DOHH2 (cell line): ENCODE data around the gene PIM3.

Experiments used
- H3F3A ChIP-seq: fragments of 200-600 bp; sonication (generic), shearing (Covaris generic); 2 replicates; pipeline ENCODE4 v1.6.0; 2016; ENCODE audit warnings: antibody characterized with exemption, mild to moderate bottlenecking; ENCODE audit not compliant: control insufficient read depth, insufficient read depth
- H3K27ac ChIP-seq: fragments of 200-600 bp; sonication (generic); 2 replicates; pipeline ENCODE4 v1.5.1; 2014; ENCODE audit warnings: low read depth, mild to moderate bottlenecking, low read length, moderate library complexity
- H3K27me3 ChIP-seq: fragments of 200-600 bp; sonication (generic); 2 replicates; pipeline ENCODE4 v1.6.1; 2014; ENCODE audit warnings: mild to moderate bottlenecking, low read length, mixed read lengths; ENCODE audit not compliant: control insufficient read depth
- H3K36me3 ChIP-seq: fragments of 200-600 bp; sonication (generic); 2 replicates; pipeline ENCODE4 v1.6.1; 2014; ENCODE audit warnings: mild to moderate bottlenecking, low read length, moderate library complexity, mixed read lengths; ENCODE audit not compliant: control insufficient read depth
- H3K4me1 ChIP-seq: fragments of 200-600 bp; sonication (generic); 2 replicates; pipeline ENCODE4 v1.6.1; 2014; ENCODE audit warnings: mild to moderate bottlenecking, low read length, mixed read lengths; ENCODE audit not compliant: control insufficient read depth
- H3K4me2 ChIP-seq: fragments of 200-600 bp; sonication (generic); 2 replicates; pipeline ENCODE4 v1.6.0; 2014; ENCODE audit warnings: mild to moderate bottlenecking, low read length, moderate library complexity
- H3K4me3 ChIP-seq: fragments of 200-600 bp; sonication (generic); 2 replicates; pipeline ENCODE4 v1.5.1; 2014; ENCODE audit warnings: mild to moderate bottlenecking, low read length, mixed read lengths
- H3K79me2 ChIP-seq: fragments of 200-600 bp; sonication (generic); 2 replicates; pipeline ENCODE4 v1.6.1; 2014; ENCODE audit warnings: mild to moderate bottlenecking, low read length, mixed read lengths; ENCODE audit not compliant: control insufficient read depth
- H3K9me2 ChIP-seq: fragments of 200-600 bp; sonication (generic); replicated peaks from 2 replicates; pipeline ENCODE4 v1.6.1; 2014; ENCODE audit warnings: mild to moderate bottlenecking, low read length, mixed read lengths; ENCODE audit not compliant: control insufficient read depth
- H3K9me3 ChIP-seq: fragments of 200-600 bp; sonication (generic); 2 replicates; pipeline ENCODE4 v1.6.1; 2014; ENCODE audit warnings: antibody characterized with exemption, low read length, mixed read lengths; ENCODE audit not compliant: control insufficient read depth, insufficient read depth
- H4K20me1 ChIP-seq: fragments of 200-600 bp; sonication (generic); 2 replicates; pipeline ENCODE4 v1.6.0; 2014; ENCODE audit warnings: low read depth, mild to moderate bottlenecking, antibody characterized with exemption, low read length, moderate library complexity; ENCODE audit not compliant: control insufficient read depth, insufficient read depth
- EZH2phosphoT487 ChIP-seq: fragments of 200-600 bp; sonication (generic); IDR thresholded peaks from 2 replicates; pipeline ENCODE4 v1.6.1; 2017; ENCODE audit warnings: borderline replicate concordance, mild to moderate bottlenecking, antibody characterized with exemption, low read length, moderate library complexity, mixed read lengths
- TF ChIP-seq, protein P1 (sequence below): fragments of 200-600 bp; sonication (generic); IDR thresholded peaks from one replicate; pipeline ENCODE4 v1.5.1; 2014; ENCODE audit warnings: antibody characterized with exemption, mild to moderate bottlenecking, low read depth, low read length; ENCODE audit not compliant: poor library complexity, severe bottlenecking

PIM3 gene

GRCh38 chr22:49966041-49966773, 5.6 kb downstream of the PIM3 start:
- H3K4me2 ChIP-seq = peak overlapping the region; percentile 11; the same call in 1 of the 2 replicates
- H3K4me1 ChIP-seq = peaks cover 61% of the 10 kb centered on the region

GRCh38 chr22:49966774-49967705, 6.5 kb downstream of the PIM3 start:
- Histone ChIP-seq H3F3A (peaks cover 23% of the 10 kb centered on the region), H4K20me1 (peaks cover 15% of the 10 kb centered on the region), H3K27me3 (no peaks in the 10 kb centered on the region), H3K79me2 (peaks cover 27% of the 10 kb centered on the region), H3K4me2 (peak overlapping the region; percentile 24; the same call in 1 of the 2 replicates), H3K4me1 (peaks cover 69% of the 10 kb centered on the region), H3K27ac (no peak overlapping the region), H3K9me2 (no peaks in the 10 kb centered on the region), H3K9me3 (no peaks in the 10 kb centered on the region), H3K36me3 (peaks cover 28% of the 10 kb centered on the region), H3K4me3 (no peak overlapping the region)
- TF ChIP-seq, protein P1, sequence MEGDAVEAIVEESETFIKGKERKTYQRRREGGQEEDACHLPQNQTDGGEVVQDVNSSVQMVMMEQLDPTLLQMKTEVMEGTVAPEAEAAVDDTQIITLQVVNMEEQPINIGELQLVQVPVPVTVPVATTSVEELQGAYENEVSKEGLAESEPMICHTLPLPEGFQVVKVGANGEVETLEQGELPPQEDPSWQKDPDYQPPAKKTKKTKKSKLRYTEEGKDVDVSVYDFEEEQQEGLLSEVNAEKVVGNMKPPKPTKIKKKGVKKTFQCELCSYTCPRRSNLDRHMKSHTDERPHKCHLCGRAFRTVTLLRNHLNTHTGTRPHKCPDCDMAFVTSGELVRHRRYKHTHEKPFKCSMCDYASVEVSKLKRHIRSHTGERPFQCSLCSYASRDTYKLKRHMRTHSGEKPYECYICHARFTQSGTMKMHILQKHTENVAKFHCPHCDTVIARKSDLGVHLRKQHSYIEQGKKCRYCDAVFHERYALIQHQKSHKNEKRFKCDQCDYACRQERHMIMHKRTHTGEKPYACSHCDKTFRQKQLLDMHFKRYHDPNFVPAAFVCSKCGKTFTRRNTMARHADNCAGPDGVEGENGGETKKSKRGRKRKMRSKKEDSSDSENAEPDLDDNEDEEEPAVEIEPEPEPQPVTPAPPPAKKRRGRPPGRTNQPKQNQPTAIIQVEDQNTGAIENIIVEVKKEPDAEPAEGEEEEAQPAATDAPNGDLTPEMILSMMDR = no peak
- no peak for TF ChIP-seq EZH2phosphoT487

More at GRCh38 chr22:49966041-49966773, 5.6 kb downstream of the PIM3 start:
- Histone ChIP-seq H4K20me1 (peaks cover 21% of the 10 kb centered on the region), H3K36me3 (peaks cover 37% of the 10 kb centered on the region), H3K27me3 (no peaks in the 10 kb centered on the region), H3K27ac (no peak overlapping the region; the same call in 1 of the 2 replicates), H3K79me2 (peaks cover 36% of the 10 kb centered on the region), H3F3A (peaks cover 23% of the 10 kb centered on the region), H3K4me3 (no peak overlapping the region), H3K9me3 (no peaks in the 10 kb centered on the region), H3K9me2 (no peaks in the 10 kb centered on the region)
- TF ChIP-seq EZH2phosphoT487 = no peak
- TF ChIP-seq, protein P1 = no peak

DNA sequence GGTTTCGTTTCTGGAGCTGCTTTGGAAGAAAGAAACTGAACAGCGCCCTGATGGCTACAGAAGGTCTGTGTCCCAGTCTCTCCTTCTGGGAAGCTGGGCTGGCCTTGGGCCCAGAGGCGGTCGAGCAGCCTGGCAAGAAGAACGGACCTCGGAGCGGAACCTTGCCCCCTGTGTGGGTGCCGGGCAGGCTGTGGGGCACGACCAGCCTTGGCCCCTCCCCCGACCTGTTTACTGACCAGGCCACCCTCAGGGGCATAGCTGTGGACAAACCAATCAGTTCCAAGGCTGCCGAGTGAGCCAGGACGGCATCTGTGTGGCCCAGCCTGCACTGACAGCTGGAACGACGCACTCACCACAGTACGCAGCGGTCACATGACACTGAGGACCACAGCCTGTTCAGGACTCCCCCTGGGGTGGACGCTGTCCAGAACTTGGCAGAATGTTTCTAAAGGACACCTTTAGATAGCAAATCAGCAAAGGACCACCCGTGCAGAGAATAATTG, 7.2 kb downstream of the PIM3 start:
- Histone ChIP-seq H3K4me3 (no peak overlapping the region), H3K79me2 (peaks cover 20% of the 10 kb centered on the region), H3K9me3 (no peaks in the 10 kb centered on the region), H3K36me3 (peaks cover 21% of the 10 kb centered on the region), H3K4me2 (no peak overlapping the region), H3K27ac (no peak overlapping the region), H4K20me1 (peaks cover 10% of the 10 kb centered on the region), H3K27me3 (no peaks in the 10 kb centered on the region), H3F3A (peaks cover 23% of the 10 kb centered on the region), H3K9me2 (no peaks in the 10 kb centered on the region), H3K4me1 (peaks cover 63% of the 10 kb centered on the region)
- TF ChIP-seq, protein P1 = no peak
- TF ChIP-seq EZH2phosphoT487 = no peak
